GM19025 (cell line): ENCODE measurements around the gene SNX15.

Source experiments
- ATAC-seq: cut with Tn5 transposase; IDR thresholded peaks from one replicate; pipeline ENCODE4 v1.9.1; 2021; ENCODE audit warnings: mild to moderate bottlenecking, low read depth, moderate library complexity; ENCODE audit not compliant: unreplicated experiment

SNX15 gene

DNA sequence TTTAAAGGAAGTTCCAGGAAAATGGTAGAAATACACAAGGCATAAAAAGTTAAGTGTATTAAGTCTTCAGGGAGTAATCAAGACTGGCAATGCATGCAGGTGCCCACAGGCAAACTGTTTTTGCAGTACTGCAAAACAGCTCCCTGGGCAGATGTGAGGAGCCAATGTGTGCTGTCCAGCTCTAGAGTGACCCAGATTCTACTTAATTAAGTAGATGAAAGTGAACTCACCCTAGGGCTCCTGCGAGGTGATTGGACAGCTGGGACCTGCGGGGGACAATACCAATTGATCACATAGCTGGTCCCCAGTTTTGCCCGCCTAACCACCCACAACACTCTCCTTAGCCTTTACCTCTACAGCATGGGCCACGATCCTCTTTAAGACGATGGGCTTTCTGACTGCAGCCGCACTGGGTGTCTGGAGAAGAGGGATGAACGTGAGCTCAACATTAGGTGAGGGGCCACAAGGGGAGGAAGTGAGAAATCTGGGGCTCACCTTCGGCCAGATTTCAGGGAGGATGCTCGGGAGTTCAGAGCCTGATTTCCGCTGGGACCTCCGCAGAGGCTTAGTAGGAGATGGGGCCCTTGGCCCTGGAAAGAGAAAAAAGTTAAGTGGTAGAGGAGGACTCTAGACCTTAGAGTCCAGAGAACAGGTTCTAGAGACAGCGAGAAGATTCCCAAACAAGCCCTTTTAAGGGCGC, 56.0 kb downstream of the SNX15 start:
- ATAC-seq, result no peak

- peak; percentile 79 for ATAC-seq
Observed at GRCh38 chr11:65083834-65084597, 56.8 kb downstream of the SNX15 start, which contains the start of the genes CDCA5 and ZFPL1. CDCA5 (minus strand) TSS chr11:65084040; CDS start chr11:65083978, 62 bp downstream. ZFPL1 (plus strand) TSS chr11:65084222; CDS start chr11:65084699, 477 bp downstream.

- no peak for ATAC-seq
Observed at GRCh38 chr11:65084598-65085375, 57.5 kb downstream of the SNX15 start.

- ATAC-seq, result no peak
Observed at GRCh38 chr11:65085446-65085845, 58.2 kb downstream of the SNX15 start.

GRCh38 chr11:65086809-65087208, 59.6 kb downstream of the SNX15 start:
- ATAC-seq, result no peak

DNA sequence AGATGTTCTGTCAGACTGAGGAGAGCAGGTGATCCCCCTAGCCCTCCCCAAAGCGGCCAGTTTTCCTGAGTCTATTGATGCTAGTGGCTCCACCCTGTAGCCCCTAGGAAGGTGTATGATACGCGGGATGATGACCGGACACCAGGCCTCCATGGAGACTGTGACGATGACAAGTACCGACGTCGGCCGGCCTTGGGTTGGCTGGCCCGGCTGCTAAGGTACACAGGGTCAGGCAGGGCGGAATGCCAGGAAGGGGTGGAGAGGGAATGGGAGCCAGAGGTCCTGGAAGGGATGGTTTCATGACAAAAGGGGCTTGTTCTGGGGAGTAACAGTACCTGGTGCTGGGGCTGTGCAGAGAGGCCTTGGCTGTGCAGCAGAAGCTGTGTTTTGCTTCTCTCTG, 60.0 kb downstream of the SNX15 start:
- no peak for ATAC-seq

GRCh38 chr11:65087827-65088226, 60.6 kb downstream of the SNX15 start:
- ATAC-seq, result no peak

DNA sequence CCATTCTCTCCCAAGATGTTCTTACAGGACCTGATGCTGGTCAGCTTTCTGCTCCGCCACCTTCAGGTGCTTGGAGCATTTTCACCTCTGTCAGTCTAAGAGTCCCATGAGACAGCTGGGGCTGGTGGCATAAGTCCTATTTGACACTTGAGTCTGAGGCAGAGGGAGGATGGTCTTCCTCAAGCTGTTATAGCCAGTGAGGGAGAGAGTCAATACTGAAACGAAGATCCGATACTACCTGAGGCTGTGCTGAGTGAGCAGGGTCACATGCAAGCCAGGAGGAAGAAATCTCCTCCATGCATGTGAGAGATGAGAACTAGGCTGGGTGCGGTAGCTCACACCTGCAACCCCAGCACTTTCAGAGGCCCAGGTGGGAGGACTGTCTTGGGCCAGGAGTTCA, 62.4 kb downstream of the SNX15 start:
- no peak for ATAC-seq
